ENCODE results near the gene TMEM218.

TMEM218 gene

DNA sequence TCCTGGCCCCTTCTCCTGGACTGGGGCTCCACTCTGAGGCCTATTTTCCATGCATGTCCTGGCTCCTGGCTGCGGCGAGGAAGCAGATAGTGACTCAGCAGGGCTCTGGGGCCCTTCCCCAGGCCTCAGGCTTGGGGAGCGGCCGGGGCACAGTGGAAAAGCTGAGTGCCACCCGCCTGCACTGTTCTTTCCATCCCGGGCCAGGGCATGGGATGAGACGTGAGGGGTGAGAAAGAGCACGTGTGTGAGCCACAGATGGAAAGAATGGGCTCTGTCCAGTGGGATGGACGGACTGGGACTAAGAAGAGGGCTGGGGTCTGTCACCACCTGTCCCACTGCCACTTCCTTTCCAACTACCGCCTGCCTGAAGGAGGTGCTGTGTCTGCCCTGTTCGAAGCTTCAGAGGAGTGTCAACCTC is 35.5 kb downstream of the TMEM218 start:
- DNase-seq: no peak

DNA sequence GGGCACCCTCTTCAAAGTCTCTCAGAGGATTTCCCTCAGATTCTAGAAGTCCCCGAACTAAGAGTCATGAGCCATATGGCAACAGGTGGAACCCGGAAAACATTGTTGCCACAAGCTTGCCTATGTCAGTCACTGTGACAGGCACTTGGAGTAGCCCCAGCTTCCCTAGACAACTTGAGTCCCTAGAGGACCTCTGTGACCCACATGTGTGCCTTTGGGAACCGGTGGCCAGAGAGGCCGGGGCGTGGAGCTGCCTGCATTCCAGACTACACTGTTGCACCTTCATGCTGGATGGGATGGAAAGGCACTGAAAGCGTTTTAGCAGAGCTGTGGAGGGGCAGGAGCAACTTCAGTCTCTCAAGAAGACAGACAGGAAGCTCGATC is 36.2 kb downstream of the TMEM218 start:
- DNase-seq: no peak

DNA sequence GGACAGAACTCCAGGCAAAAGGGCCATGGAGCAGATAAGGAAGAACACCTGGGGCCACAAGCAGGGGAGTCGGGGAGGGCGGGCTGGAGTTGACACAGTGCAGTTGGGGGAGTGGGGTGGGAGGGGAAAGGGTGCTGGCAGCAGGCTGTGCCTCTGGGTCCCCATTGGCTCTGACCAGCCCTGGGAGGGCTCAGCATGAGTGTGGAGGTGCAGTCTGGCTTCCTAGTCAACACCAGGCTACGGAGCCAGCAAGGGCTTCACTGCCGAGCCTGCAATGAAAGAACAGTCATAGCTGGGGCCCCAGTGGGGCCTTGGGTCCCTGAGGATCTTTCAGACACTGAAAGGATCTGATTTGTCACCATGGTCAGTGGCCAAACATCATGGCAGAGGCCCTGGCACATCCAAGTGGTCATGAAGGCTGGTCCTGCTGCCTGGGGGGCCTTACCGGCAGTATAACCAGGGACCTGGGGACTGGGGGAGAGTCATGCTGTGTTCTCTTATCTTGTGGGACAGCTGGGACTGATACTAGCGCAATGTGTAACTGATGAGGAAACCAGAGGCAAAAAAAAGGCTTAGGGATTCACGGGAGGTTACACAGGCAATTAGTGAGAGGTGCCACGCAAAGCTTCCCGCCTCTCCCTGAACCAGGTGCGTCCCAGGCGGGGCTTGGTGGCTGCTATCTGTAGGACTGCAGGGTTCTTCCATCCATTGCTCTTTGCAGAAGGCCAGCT is 36.8 kb downstream of the TMEM218 start:
- DNase-seq: no peak

DNA sequence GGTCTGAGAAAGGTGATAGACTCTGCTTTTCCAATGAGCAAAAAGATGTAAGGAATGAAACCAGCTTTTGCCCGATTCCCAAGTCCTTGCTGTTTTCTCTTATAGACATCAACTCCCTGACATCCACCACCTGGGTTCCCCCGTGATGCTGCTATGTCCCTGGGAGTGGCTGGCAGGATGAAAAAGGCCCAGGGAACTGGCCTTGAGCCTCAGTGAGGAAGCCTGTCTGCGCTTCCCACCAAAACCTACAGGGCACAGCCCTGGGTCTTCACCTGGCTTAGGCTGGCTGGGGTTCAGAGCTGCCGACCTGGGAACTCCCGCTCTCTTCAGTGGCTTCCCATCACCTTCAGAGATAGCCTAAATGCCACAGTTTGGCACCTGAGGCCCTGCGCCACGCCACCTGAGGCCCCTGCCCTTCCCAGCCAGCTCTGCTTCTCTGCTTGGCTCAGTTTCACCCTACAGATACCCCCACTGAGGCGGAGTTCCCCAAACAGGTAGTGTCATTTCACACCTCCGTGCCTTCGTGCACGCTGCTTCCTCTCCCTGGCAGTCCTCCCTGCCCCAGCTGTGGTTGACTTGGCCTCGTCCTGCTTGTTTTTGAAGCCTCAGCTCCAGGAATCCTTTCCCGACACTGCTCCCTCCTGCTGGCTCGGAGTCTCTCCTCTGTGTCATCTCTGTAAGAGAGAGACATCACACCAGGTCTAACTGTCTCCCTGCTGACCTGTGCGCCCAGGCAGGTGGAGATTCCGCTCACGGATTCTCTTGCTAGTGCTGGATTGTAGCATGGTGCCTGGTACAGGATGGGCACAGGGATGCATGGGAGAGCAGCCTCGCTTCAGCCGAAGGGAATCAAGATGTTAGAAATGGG is 37.6 kb downstream of the TMEM218 start:
- no peak for DNase-seq

DNA sequence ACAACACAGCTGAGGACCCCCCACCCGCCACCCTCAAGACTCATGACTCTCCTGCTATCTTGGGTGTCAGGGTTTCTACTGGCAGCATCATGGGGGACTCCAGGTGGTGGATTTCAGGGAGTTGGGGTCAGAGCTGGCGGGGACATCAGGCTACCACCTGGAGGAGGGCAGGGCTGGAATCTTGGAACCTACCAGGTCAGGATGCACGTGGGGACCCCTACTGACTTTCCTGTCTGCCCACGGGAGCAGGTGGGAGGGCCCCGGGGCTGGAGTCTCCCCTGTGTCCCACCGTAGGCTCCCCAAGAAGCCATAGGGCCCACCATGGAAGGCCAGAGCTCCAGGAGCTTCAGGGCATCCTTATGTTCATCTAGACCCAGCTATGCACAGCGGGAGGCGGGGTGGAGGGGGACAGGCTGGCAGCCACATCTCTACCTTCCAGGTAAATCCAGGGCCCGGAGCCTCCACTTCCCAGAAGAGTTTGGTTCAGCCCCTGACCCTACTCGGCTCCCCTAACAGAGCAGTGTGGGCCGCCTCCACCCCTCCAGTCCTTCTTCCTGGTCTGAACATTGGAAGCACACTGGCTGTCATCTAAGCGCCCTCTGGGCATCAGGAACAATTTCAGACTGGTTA is 38.4 kb downstream of the TMEM218 start:
- DNase-seq: no peak

DNA sequence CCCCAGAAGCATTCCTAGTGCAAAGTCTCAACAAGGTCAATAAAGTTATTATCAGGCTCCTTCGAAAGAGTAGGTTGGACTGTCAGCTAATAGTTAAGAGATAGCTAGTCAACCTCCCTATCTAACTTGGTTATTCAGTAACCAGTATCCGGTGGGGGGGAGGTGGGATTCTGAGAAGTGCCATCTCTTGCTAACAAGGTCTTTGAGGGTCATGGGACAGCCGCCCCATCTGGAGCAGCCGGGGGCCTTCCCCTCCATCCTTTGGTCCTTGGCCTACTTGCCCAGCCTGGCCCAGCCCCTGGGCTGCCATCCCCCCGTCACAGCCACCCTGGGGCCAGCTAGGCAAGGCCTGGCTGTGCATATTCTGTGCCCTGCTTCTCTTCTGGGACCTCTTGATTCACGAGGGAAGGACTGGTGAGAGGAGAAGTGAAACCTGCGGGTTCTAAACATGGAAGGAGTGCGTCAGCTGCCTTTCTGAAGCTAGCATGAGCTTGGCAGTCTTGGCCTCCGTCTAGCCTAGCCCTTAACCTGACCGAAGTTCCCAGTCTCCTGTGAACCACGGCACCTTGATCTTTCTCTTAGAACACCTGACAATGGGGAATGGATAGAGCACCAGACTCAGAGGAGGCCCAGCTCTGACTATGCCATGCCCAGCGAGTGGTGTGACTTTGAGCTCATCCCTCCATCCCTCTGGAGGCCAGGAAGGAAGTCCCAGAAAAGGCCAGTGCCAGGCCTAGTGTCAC is 39.0 kb downstream of the TMEM218 start:
- DNase-seq: peak in 14 of 58 donors; percentile 15 to 50 (median 28)

DNA sequence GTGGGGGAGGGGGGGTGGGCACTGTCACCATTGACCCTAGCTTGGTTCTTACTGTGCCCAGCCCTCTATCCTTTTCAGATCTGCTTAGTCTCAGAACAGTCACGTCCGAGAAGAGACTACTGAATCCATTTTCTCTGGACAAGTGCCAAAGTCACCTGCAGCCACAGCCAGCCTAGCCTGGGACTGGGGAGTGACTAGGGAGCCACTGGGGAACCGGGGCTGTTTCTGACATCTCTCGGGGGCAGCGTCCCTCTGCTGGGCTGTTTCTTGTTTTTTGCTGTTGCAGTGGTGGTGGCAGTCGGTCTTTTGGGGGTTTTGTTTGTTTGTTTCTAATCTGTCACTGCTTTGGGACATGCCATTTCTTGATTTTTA is 39.6 kb downstream of the TMEM218 start:
- DNase-seq: no peak

DNA sequence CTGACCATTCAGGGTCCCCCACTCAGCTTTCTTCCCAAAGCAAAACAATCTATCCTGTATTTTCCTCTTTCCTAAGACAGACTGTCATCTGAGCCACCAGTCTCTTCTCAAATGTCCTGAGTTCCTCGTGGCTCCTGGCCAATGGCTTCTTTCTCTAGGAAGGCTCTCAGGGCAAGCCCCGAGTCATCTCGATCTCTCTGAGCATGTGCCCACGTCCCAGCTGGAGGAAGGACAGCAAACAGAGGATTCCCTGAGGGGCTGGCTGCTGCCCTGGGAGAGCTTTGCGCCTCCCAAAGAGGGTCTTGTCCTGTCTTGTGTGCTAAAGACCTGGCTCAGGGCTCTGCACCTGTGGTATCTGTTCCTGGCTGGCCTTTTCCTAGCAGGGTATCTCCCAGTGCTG is 40.0 kb downstream of the TMEM218 start:
- DNase-seq: no peak

DNA sequence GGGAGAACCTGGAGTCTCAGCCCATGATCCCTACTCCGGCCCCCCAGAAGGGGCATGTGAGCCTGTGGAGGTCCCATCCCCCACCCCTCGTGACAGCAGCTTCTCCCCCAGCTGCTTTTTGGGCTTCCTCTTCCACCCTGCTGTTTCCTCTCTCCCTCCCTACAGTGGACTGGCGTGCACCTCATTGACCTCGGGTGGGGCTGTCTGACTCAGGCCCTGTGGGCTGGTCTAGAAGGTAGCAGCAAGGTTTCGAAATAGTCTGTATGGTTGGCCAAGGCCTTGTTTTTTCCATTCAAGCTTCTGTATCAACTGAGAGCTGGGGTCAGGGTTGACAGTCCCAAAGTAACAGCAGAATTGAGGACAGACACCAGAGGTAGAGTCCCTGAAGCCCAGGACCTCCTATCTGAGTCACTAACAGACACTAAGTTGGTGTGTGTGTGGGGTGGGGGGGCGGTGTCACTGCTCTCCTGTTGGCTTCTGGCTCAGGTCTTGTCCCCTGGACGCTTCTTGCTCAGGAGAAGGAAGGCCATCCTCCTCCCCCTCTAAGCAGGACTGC is 40.6 kb downstream of the TMEM218 start:
- peak in 18 of 58 donors; percentile 12 to 52 (median 24) for DNase-seq

DNA sequence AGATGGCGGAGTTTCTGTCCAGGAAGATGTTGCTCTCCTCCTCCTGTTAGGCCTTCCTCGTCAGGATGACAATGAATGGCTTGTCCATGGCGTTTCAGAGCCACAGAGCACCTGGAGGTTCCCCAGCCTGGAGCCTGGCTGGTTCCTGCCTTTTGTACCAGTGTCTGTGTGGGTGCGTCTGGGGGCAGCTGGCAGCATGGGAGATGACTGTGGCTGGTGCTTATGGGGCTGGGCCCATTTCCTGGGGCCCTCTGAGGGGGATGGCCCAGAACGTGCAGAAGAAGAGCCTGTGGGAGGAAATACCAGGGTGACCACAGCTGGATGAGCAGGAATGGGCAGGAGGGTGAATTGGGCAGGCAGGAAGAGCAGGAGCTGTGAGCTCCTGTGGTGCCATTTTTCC is 41.6 kb downstream of the TMEM218 start:
- no peak for DNase-seq

DNA sequence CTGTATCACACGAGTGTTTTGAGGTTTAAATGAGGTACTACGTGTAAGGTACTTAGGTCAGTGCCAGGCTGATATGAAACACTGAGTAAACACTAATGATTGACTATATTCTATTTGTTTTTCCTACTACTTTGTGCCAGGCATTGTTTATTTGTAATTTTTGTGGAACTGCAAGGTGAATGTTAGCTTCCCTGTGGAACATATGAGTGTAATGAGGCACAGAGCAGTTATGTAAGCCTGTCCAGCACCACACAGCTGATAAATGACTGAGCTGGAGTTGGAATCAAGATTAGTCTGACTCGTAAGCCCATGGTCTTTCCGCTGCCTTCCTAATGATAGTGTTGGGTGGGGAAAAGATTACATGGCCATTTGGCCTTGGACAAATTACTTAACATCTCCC is 42.4 kb downstream of the TMEM218 start:
- no peak for DNase-seq

DNA sequence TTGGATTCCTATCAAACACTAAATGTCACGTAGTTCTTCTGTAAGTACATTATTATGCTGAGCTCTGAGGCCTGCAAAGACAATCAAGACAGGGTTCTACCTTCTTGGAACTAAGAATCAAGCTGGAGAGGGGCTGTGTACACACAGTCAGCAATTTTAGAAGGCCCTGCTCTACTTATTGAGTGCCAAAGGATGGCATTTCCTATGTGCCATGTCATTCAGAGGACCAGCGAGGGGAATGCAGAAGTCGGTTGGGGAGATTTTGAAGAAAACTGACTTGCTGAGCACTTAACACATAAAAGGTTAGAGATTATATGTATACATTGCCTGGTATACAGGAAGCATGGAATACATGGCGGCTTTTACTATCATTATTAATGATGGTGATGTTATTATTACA is 43.1 kb downstream of the TMEM218 start:
- DNase-seq: no peak

DNA sequence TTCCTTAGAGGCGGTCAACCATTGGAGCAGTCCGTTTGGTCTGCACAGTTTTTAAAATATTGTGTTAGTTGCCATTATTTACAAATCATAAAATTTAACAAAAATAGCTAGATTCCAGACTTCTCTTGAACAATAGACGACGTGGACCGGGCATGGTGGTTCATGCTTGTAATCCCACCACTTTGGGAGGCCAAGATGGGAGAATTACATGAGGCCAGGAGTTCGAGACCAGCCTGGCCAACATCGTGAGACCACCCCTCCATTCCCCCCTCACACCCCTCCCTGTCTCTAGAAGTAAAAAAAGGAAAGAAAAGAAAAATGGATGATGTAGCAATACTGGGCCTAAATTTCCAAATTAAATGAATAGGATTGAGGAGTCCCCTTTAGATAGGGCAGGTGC is 47.4 kb downstream of the TMEM218 start:
- no peak for DNase-seq

DNA sequence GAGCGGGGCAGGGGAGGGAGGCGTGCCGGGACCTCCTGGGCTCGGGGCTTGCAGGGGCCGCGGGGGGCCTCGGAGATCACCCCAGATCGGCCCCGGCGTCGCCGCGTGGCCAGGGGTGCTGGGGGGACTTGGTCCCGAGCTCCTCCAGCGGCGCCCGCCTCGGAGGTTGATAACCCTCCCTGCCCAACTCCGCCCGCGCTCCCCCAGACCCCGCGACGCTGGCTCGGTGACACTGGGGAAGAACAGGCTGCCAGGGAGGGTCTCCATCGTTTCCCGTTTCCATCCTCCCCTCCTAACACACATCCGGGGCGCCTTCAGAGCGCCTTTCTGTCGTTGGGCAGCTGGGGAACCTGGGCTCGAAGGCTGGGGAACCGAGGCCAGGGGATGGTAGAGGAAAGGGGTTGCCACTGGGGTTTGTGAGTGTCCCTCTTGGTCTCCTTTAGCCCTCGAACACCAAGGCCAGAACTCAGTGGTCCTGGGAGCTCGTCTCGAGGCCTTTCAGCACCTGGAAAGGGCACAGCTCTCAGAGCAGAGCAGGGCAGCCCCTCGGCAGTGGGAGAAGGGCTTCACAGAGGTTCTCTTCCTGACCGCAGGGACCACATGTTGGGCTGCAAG is 47.9 kb downstream of the TMEM218 start:
- no peak for DNase-seq

DNA sequence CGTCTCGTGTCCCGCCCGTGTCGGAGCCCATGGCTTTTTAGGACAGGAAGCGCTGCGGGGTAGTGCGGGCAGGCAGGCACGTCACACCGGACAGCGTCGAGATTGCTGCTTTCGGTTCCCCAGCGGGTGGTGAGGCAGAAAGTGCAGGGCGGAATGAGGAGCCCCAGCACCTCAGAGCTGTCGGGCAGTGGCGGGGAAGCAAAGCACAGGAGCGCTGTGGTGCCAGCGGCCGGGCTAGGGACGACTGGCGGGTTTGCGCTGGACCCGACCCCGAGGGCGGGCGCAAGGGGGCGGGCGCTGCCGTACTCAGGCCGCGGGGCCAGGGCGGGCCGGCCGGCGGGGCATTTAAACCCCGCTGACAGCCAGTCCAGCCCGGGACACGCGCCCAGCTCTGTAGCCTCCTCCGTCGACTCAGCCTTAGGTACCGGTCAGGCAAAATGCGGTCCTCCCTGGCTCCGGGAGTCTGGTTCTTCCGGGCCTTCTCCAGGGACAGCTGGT is 48.4 kb downstream of the TMEM218 start, which contains the start of gene SLC37A2:
Gene SLC37A2 (plus strand): TSS at position 375 of the 498 bp plus-strand sequence. CDS start 63 bp downstream, at position 438.
- DNase-seq: peak in 34 of 58 donors; percentile 13 to 68 (median 39)

DNA sequence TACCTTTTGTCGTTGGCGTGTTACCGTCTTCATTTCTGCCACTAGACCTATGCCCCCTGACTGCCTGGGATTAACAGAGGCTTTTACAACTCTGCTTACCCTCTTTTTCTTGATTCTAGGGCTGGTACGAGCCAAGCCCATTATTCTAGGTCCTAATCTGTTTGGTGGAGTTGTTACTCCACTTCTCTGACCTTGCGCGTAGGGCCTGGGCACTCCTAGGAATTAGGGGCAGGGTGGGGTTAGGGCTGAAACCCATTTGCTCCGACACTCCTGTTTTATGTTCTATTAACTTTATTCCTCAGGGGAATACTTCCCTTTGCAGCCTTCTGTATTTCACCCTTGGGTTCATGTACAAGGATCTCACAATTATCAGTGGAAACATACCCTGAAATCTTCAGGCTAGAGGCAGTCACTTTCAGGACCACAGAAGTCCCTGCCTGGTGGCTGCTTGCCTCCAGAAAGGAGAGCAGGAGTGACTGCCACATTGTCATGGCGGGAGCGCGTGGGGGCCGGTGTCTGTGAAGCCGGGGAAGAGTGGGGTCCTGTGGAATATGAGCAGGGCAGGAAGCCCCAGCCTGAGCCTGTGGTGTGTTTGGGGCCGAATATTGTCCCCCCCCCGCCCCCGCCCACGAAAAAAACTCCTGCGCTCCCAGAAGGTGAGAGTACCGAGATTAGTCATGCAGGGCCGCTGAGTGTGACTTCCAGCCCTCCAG is 49.1 kb downstream of the TMEM218 start:
- DNase-seq: no peak

DNA sequence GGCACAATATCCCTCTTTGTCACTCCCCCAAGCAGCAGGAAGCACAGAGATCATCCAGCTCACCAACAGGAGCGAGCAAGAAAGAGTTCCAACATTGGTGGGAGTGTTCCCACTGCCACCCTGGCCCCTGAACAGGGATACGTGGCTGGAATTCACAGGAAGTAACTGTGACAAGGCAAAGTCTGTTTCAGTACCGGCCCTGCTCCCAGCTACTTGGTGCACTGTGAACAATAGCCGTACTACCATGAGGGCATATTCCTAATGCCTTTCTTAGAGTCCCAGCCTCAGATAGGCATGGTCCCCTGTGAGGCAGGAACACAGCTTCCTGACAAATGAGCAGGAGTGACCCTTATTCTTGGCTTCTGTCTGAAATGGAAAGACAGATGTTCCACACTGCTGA is 50.1 kb downstream of the TMEM218 start:
- no peak for DNase-seq

DNA sequence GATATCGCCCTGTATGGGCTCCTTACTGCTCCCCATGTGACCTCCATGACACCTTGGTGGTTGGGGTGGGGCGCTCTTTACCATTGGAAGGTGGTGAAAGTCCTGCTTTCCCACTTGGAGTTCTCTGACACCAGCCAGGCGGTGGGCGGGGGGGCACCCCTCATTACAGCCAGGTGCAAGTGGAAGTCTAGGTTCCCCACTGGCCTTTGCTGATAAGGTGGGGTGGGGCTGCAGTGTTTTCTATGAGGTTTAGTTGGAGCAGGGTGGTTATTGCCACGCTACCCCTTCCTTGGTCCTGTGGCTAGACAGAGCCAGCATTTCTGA is 53.8 kb downstream of the TMEM218 start:
- no peak for DNase-seq

DNA sequence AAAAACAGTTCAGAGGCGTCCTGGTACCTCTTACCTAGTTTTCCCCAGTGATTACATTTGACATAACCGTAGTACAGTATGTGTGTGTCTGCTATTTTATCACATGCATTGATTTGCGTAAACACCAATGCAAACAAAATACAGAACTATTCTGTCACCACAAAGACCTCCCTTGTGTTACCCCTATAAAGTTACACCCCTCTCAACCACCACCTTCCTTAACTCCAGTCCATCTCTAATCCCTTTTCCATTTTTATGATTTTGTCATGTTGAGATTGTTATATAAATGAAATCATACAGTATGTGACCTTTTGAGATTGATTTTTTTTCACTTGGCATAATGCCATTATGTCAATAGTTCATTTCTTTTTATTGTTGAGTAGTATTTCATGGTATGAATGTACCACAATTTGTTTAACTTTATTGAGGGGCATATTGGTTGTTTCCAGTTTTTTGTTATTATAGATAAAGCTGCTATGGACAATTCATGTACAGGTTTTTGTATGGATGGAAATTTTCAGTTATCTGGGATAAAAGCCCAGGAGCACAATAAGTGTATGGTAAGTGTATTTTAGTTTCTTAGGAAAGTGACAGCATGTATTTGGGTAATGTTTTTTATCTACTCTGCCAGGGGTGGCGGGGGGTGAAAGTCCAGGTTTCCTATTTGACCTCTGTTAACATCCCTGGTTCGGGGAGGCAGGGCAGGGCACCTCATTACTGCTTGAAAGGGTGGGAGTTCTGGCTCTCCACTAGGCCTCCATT is 54.3 kb downstream of the TMEM218 start:
- DNase-seq: no peak
